Measurements from ENCODE around the gene PHACTR1.

PHACTR1 gene

DNA sequence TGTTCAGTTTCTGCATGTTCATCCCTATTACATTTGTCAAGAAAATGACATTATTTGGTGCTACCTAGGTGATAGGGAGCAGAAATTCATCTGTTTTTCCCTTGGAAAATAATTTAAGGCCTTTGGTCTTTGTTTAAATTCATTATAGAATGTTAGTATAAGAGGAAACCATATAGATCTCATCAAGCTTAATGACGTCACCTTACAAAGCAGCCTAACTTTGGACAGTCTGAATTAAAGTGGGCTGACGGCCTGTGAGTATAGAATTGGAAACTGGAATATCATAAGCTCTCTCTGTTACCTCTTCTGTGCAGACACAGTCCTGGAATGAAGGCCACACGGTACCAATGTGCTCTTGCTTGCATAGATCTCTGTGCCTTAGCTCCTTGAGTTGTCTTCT is 503.7 kb downstream of the PHACTR1 start:
- DNase-seq (ENCODE audit: low read depth in 1 of 2, low spot score in 1 of 2), result no peak
- Histone ChIP-seq H3K27ac (replicated peaks) (no peak overlapping the region), H3K27me3 (ENCODE audit: insufficient read depth, poor library complexity, severe bottlenecking) (no peaks in the 10 kb centered on the region), H3K4me3 (replicated peaks; ENCODE audit: insufficient read depth, low read length) (no peak overlapping the region)
- no peak for TF ChIP-seq POLR2AphosphoS5 (IDR thresholded peaks at IDR 0.05; ENCODE audit: low read depth)
- TF ChIP-seq SPI1 (IDR thresholded peaks at IDR 0.05; ENCODE audit: borderline replicate concordance, low read depth), result no peak
- TF ChIP-seq, protein P1, sequence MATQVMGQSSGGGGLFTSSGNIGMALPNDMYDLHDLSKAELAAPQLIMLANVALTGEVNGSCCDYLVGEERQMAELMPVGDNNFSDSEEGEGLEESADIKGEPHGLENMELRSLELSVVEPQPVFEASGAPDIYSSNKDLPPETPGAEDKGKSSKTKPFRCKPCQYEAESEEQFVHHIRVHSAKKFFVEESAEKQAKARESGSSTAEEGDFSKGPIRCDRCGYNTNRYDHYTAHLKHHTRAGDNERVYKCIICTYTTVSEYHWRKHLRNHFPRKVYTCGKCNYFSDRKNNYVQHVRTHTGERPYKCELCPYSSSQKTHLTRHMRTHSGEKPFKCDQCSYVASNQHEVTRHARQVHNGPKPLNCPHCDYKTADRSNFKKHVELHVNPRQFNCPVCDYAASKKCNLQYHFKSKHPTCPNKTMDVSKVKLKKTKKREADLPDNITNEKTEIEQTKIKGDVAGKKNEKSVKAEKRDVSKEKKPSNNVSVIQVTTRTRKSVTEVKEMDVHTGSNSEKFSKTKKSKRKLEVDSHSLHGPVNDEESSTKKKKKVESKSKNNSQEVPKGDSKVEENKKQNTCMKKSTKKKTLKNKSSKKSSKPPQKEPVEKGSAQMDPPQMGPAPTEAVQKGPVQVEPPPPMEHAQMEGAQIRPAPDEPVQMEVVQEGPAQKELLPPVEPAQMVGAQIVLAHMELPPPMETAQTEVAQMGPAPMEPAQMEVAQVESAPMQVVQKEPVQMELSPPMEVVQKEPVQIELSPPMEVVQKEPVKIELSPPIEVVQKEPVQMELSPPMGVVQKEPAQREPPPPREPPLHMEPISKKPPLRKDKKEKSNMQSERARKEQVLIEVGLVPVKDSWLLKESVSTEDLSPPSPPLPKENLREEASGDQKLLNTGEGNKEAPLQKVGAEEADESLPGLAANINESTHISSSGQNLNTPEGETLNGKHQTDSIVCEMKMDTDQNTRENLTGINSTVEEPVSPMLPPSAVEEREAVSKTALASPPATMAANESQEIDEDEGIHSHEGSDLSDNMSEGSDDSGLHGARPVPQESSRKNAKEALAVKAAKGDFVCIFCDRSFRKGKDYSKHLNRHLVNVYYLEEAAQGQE (IDR thresholded peaks at IDR 0.05; ENCODE audit: insufficient replicate concordance, low read depth), result no peak
- TF ChIP-seq GABPA (IDR thresholded peaks at IDR 0.05; ENCODE audit: low read depth), result no peak
- TF ChIP-seq, protein P2, sequence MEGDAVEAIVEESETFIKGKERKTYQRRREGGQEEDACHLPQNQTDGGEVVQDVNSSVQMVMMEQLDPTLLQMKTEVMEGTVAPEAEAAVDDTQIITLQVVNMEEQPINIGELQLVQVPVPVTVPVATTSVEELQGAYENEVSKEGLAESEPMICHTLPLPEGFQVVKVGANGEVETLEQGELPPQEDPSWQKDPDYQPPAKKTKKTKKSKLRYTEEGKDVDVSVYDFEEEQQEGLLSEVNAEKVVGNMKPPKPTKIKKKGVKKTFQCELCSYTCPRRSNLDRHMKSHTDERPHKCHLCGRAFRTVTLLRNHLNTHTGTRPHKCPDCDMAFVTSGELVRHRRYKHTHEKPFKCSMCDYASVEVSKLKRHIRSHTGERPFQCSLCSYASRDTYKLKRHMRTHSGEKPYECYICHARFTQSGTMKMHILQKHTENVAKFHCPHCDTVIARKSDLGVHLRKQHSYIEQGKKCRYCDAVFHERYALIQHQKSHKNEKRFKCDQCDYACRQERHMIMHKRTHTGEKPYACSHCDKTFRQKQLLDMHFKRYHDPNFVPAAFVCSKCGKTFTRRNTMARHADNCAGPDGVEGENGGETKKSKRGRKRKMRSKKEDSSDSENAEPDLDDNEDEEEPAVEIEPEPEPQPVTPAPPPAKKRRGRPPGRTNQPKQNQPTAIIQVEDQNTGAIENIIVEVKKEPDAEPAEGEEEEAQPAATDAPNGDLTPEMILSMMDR (IDR thresholded peaks at IDR 0.05; ENCODE audit: insufficient read depth, low read length), result no peak

DNA sequence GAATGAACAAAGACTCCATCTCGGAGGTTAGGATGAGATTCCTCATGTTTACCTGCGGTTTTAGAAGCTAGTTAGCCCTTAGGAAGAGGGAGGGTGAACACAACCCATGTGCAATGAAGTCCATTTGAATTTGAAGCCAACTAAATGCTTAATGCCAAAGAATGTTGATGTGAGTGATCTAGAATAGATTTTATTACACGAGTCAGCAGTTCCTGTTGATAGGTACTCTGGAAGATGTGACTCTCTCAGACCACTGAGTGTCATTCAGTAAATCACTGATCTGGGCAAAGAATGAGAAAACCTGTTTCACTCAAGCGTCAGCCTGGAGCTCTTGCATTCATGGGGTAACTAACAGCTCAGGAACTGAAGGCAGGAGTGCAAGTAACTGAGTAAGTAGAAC is 505.5 kb downstream of the PHACTR1 start:
- Histone ChIP-seq H3K4me3 (replicated peaks; ENCODE audit: insufficient read depth, low read length) (no peak overlapping the region), H3K27me3 (ENCODE audit: insufficient read depth, poor library complexity, severe bottlenecking) (no peaks in the 10 kb centered on the region), H3K27ac (replicated peaks) (no peak overlapping the region)
- no peak for DNase-seq (ENCODE audit: low read depth in 1 of 2, low spot score in 1 of 2)
- TF ChIP-seq, protein P2 (IDR thresholded peaks at IDR 0.05; ENCODE audit: insufficient read depth, low read length), result no peak
- TF ChIP-seq GABPA (IDR thresholded peaks at IDR 0.05; ENCODE audit: low read depth), result no peak
- TF ChIP-seq, protein P1 (IDR thresholded peaks at IDR 0.05; ENCODE audit: insufficient replicate concordance, low read depth), result no peak
- no peak for TF ChIP-seq POLR2AphosphoS5 (IDR thresholded peaks at IDR 0.05; ENCODE audit: low read depth)
- no peak for TF ChIP-seq SPI1 (IDR thresholded peaks at IDR 0.05; ENCODE audit: borderline replicate concordance, low read depth)

DNA sequence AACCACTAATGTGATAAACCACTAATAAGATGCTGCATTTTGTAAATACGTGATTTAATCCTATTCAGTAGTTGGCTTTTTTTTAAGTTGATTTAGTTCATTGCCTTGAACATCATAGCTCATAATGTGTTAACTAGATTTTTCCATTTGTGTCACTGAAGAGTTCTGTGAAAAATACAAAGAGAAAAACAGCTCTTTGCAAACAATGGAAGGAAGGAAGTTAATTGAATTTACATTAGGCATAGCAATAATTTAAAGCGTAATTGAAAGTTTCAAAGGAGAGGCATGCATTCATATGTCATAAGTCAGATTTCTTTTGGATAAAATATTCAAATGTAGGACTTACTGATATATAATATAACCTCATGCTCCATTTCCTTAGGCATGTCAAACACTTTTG is 509.5 kb downstream of the PHACTR1 start:
- no peak overlapping the region for H3K27ac ChIP-seq (replicated peaks)
- no peak for DNase-seq (ENCODE audit: low read depth in 1 of 2, low spot score in 1 of 2)
- no peaks in the 10 kb centered on the region for H3K27me3 ChIP-seq (ENCODE audit: insufficient read depth, poor library complexity, severe bottlenecking)
- H3K4me3 ChIP-seq (replicated peaks; ENCODE audit: insufficient read depth, low read length), result no peak overlapping the region
- no peak for TF ChIP-seq POLR2AphosphoS5 (IDR thresholded peaks at IDR 0.05; ENCODE audit: low read depth)
- TF ChIP-seq, protein P2 (IDR thresholded peaks at IDR 0.05; ENCODE audit: insufficient read depth, low read length), result no peak
- no peak for TF ChIP-seq GABPA (IDR thresholded peaks at IDR 0.05; ENCODE audit: low read depth)
- TF ChIP-seq SPI1 (IDR thresholded peaks at IDR 0.05; ENCODE audit: borderline replicate concordance, low read depth), result no peak
- TF ChIP-seq, protein P1 (IDR thresholded peaks at IDR 0.05; ENCODE audit: insufficient replicate concordance, low read depth), result no peak
